ENCODE measurements around the gene BPHL. TPM values are rescaled to one million over a fixed set of nuclear protein-coding genes. Genes with fewer than 3 reads are reported as not detected.

The BPHL gene
- total and polyA plus RNA-seq, 2 experiments from 2014 or later, result 22.8 to 45.5 TPM

GRCh38 chr6:3079682-3080081, 38.8 kb upstream of the BPHL start (continued):
- TF ChIP-seq ZNF462 (CRISPR knock-in tag; IDR thresholded peaks at IDR 0.05) (no peak), ZNF114 (CRISPR knock-in tag; IDR thresholded peaks at IDR 0.05) (no peak), ETS1 (IDR thresholded peaks at IDR 0.05) (no peak), EZH2phosphoT487 (IDR thresholded peaks at IDR 0.05; ENCODE audit: unreplicated experiment) (no peak), CREB1 (CRISPR knock-in tag; IDR thresholded peaks at IDR 0.05; ENCODE audit: low read depth) (no peak), NANOG (IDR thresholded peaks at IDR 0.05; ENCODE audit: borderline replicate concordance) (no peak), ZNF331 (CRISPR knock-in tag; IDR thresholded peaks at IDR 0.05; ENCODE audit: low read depth) (no peak), JUNB (IDR thresholded peaks at IDR 0.05; ENCODE audit: unreplicated experiment) (no peak), EZH2 (IDR thresholded peaks at IDR 0.05; ENCODE audit: low read depth, unreplicated experiment) (no peak), STAT1 (IDR thresholded peaks at IDR 0.05; ENCODE audit: unreplicated experiment) (no peak)
